GM20431 (cell line): ENCODE results near the gene LEPR.

Experiments
- in situ Hi-C: fragments of 300-500 bp; cut with MseI, MboI; formaldehyde crosslinking; loops from one replicate; pipeline ENCODE4 v1.15.0; 2020; ENCODE audit warnings: low sequenced_read_pairs; ENCODE audit not compliant: unreplicated experiment

LEPR gene

GRCh38 chr1:65409816-65410326 lies 10.6 kb upstream of the LEPR start:
- in situ Hi-C loops = no loop called here

DNA sequence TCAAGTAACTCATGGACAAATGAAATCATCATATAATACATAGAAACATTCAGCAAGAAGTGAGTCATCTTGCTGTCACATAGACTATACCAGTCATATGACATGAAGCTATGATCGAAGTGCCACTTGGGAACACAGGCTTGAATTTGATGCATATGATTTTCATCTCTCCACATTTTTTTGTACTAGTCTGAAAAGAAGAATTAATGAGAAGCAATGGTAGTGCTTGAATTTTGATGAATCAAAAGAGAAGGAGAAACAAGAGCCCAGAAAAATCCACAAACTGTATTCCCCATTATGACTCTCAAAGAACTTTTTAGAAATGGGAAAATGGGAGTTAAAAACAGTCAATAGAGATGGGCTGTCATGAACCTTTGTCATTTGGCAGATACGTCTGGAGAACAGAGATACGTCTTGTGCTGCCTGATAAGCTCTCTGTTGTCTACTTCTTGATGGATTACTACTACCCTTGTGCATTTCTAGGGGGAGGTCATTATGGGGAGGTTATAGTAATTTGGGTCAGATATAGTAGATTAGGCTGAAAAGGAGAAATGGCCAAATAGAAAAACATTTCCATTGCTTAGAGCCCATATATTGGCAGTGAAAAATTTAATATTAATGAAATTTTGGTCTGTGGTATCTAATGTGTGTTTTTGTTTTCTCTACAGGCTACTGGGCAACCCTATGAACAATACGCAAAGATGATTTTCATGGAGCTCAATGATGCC lies 8.0 kb upstream of the LEPR start:
- in situ Hi-C loops = no loop called here

DNA sequence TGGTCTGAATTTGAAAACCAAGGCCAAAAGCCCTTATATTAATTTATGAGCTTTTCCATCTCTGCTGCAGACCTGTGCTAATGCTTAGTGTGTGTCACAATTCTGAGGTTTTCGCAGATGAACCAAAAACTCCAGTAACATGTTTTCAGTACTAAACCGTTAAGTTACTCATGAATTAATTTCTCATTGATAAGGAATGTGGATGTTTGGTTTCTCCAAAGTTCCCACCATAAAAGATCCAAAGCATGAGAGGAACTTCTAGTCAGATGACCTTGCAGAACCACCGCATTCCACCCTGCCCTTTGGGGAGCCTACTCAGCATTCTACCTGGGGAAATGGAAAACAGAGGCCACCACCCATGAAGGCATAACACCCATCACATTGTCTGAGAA lies 7.5 kb upstream of the LEPR start:
- in situ Hi-C loops = no loop called here

GRCh38 chr1:65414538-65414937 lies 5.9 kb upstream of the LEPR start:
- in situ Hi-C loops = no loop called here

DNA sequence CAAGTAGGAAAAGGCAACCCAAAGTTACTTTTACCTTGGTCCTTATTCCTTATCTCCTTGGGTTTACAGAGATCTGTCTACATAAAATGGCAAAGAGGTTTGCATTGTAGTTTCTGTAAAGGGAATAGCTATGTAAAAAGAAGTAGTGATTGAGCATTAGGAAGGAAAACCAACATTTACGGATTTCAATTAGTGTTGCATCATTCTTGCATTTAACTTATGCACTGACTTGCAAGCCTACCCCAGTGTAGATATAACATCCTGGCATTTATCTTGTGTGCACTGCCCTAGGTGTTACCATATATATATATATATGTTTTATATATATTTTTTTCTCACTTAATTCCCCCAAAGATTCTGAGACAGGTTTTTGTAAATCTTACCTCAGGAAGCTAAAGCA lies 3.7 kb upstream of the LEPR start:
- in situ Hi-C loops = no loop called here

- in situ Hi-C loops = no loop called here
Observed at GRCh38 chr1:65417729-65418128, 2.7 kb upstream of the LEPR start.

- in situ Hi-C loops = no loop called here
Observed at GRCh38 chr1:65418522-65419185, 1.8 kb upstream of the LEPR start.

- in situ Hi-C loops = no loop called here
Observed at GRCh38 chr1:65419681-65420589, 533 bp upstream of the LEPR start.

DNA sequence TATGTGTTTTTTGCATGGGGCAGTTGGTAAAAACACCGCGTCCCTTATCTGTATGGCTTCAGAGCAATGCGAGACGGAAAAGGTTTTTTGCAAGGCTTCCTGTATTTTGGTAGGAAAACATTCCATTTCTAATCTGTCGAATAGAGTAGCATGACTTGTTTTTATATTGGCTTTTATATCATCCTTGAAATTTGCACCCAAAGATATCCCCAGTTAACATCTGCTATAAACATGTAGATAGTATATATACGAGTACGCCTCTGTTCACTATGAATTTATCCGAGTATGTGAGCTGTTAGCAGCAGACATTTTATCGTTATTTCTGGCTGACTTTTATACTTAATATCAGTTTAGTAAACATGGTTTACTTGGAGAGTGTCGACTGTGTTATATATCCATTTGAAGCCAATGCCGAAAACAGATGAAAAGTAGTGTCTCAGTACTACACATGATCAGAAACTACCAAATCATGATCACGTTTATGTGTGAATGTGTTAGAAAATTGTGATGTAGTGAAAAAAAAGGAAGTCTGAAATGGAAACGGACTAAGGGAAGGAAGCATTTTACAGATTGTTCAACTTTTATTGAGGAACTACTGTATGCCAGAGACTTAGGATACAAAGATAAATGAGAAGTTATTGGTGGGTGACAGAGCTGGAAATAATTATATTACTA lies 1.0 kb downstream of the LEPR start:
- in situ Hi-C loops = no loop called here

DNA sequence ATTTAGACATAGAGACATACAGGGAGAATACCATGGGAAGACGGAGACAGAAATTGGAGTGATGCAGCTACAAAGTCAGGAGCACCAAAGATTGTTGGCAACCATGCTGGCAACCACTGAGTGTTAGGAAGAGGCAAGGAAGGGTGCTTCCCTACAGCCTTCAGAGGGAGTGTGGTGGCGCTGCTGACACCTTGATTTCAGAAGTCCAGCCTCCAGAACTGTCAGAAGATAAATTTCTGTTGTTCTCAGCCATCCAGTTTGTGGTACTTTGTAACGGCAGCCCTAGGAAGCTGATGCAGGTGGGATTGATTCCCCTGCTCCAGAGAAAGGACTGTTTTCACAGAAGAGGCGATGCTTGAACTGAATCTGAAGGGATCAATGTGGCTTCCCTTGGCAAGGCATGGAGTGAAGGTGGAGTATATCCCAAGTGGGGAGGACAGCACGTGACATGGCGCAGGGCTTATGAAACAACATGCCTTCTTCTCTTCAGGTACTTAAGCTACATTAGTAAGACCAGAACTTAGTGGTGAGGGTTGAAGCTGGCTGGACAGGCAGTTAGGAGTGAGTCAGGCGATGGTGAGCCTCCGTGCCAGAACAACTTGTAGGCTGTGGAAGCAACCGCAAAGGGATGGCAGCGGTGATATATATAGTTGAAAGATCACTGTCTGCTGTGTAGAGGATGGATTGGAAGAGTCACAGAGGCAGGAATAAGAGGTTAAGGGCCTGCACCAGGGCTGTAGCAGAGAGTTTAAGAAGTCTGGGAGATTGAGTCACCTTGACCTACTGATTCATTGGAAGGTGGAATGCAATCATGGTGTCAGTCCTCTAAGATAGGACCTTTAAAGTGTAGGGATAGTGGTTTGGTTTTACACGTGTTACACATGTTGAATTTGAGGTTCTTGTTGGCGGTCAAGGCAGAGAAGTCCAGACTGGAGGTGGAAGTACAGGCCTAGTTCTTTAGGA lies 2.1 kb downstream of the LEPR start:
- in situ Hi-C loops = no loop called here

DNA sequence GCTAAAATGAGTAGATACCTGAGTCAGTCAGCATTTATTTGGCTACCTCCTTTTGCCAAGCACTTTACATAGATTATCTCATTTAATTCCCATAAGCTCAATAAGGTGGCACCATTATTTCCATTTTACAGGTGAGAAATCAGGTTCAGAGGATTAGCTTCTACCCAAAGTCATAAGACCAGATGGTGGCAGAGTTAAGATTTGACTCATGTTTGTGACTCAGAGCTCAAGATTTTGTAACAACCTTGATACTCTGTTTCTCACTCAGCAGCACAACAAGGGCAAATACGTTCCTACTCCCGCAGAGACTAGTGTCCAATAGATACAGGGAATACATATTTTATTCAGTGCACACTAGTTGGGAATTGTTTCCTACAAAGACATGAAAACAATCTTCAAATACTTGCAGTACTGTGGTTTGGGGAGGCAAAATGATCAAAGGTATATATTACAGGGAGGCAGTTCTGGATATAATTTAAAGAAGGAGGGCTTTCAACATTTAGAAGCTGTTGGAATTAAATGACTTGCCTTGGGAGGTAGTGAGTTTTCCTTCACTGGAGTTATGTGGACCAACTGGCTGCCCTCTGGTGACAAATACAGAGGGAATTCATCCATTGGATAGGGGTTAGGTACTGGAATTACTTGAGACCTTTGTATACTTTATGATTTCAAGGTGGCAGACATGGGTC lies 3.6 kb downstream of the LEPR start:
- in situ Hi-C loops = no loop called here

DNA sequence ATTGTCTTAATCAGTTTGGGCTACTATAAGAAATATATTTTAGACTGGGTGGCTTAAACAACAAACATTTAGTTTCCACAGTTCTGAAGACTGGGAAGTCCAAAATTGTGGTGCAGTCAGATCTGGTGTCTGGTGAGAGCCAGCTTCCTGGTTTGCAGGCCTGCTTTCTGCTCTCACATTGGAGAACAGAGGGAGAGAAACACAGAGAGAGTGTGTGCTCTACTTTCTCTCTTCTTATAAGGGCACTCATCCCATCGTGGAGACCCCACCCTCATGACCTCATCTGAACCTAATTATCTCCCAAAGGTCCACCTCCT lies 4.1 kb downstream of the LEPR start:
- in situ Hi-C loops = no loop called here

DNA sequence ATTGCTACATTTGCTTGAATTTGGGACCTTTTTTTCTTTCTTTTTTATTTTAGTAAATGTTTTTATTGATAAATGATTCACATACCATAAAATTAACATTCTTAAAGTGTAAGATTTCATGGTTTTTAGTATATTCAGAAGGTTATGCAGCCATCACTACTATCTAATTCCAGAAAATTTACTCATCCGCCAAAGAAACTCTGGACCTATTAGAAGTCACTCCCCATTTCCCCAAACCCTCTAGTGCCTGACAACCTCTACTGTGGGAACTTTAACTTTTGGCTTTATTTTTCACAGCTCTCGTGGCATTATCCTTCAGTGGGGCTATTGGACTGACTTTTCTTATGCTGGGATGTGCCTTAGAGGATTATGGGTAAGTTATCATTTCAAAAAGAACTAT lies 4.5 kb downstream of the LEPR start:
- in situ Hi-C loops = loop anchor here (25.0 kb wide), 1 partner anchor 262 kb away; no protein-coding TSS in a partner anchor

GRCh38 chr1:65425697-65426096 lies 5.2 kb downstream of the LEPR start:
- in situ Hi-C loops = loop anchor here (25.0 kb wide), 1 partner anchor 262 kb away; no protein-coding TSS in a partner anchor

GRCh38 chr1:65429078-65429477 lies 8.6 kb downstream of the LEPR start:
- in situ Hi-C loops = loop anchor here (25.0 kb wide), 1 partner anchor 258 kb away; no protein-coding TSS in a partner anchor

DNA sequence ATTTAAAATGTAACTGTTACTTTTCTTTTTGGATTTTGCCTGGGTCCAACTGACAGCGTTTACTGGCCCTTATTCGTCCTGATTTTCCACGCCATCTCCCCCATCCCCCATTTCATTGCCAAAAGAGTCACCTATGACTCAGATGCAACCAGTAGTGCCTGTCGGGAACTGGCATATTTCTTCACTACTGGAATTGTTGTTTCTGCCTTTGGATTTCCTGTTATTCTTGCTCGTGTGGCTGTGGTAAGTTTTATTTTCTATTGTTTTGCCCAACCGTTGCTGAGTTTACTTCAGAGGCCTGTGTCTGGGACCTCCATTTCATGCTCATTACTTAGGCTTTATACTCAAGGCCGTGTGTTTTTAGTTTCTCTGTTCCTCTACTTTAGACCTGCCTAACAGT lies 9.3 kb downstream of the LEPR start:
- in situ Hi-C loops = loop anchor here (25.0 kb wide), 1 partner anchor 257 kb away; no protein-coding TSS in a partner anchor

GRCh38 chr1:65431111-65431705 lies 10.7 kb downstream of the LEPR start:
- in situ Hi-C loops = loop anchor here (25.0 kb wide), 1 partner anchor 256 kb away; no protein-coding TSS in a partner anchor

GRCh38 chr1:65432918-65433317 lies 12.4 kb downstream of the LEPR start:
- in situ Hi-C loops = loop anchor here (25.0 kb wide), 1 partner anchor 254 kb away; no protein-coding TSS in a partner anchor
